Mammary epithelial cell (primary cell): ENCODE measurements around the gene SCUBE3.

Experiments
- CTCF ChIP-seq, 2 donors: IDR thresholded peaks in 1 of 2; conservative IDR thresholded peaks in 1 of 2; 2 replicates each; pipeline ENCODE4 v1.5.1; 2011 to 2012; ENCODE audit warnings: inconsistent platforms in 2 of 2, low read length in 2 of 2, mild to moderate bottlenecking in 2 of 2, control low read depth in 1 of 2, low read depth in 1 of 2; ENCODE audit not compliant: insufficient read depth in 1 of 2; ENCODE audit errors: extremely low read depth in 1 of 2
- EZH2 ChIP-seq: IDR thresholded peaks from 2 replicates; pipeline ENCODE4 v1.6.1; 2012; ENCODE audit warnings: low read length, inconsistent platforms, borderline replicate concordance

- TF ChIP-seq CTCF (conservative IDR thresholded peaks at IDR 0.05 in 1 of 2, IDR thresholded peaks at IDR 0.05 in 1 of 2; ENCODE audit: extremely low read depth in 1 of 2, insufficient read depth in 1 of 2, low read depth in 1 of 2, low read length in 2 of 2) (no peak), EZH2 (no peak)
These were observed 85.9 kb downstream of the SCUBE3 start for GRCh38 chr6:35299674-35300073.
